GM19099 (cell line): ENCODE data around the gene CMC2.

Experiments
- POLR2A ChIP-seq: IDR thresholded peaks from 3 replicates; pipeline ENCODE4 v1.6.1; 2011; ENCODE audit warnings: low read depth; ENCODE audit not compliant: insufficient read length; ENCODE audit errors: extremely low read depth

CMC2 gene

GRCh38 chr16:80991792-80992430 is 14.8 kb downstream of the CMC2 start:
- TF ChIP-seq POLR2A, result no peak

DNA sequence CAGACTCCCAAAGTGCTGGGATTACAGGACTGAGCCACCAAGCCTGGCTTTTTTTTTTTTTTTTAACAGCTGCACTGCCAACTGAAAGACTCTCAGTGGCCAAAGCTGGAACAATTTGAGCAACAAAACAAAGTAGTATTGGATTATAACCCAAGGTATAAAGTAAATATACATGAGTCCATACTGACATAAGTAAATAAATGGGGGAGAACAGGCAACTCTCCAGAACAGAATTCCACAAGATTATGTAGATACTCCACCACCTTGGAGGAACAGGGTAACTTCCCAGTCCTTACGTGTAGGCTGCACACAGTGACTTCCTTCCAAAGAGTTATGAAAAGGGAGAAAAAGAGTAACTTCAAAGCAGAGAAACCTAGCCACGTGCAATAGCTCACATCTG is 15.7 kb downstream of the CMC2 start:
- no peak for TF ChIP-seq POLR2A

GRCh38 chr16:80990577-80990976 is 16.1 kb downstream of the CMC2 start:
- TF ChIP-seq POLR2A, result no peak

DNA sequence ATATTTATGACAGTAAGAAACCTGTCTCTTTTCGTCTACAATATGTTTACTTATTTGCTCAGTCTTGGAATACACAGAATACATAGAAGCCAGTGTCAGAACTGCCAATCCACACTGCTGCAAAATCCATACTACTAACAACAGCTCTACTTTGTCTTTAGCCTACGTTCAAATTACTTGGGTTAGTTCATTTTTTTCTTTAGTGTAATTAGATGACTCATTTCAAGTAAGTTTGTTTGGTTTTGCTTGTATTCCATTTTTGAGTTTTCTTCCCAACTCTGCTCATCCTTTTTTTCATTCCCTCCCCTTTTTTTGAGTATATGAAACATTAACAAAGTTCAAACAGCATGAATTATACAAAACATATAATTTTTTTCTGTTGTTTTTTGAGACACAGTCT is 16.9 kb downstream of the CMC2 start:
- TF ChIP-seq POLR2A, result no peak

GRCh38 chr16:80988756-80989155 is 17.9 kb downstream of the CMC2 start:
- no peak for TF ChIP-seq POLR2A

GRCh38 chr16:80986557-80986956 is 20.1 kb downstream of the CMC2 start:
- no peak for TF ChIP-seq POLR2A

DNA sequence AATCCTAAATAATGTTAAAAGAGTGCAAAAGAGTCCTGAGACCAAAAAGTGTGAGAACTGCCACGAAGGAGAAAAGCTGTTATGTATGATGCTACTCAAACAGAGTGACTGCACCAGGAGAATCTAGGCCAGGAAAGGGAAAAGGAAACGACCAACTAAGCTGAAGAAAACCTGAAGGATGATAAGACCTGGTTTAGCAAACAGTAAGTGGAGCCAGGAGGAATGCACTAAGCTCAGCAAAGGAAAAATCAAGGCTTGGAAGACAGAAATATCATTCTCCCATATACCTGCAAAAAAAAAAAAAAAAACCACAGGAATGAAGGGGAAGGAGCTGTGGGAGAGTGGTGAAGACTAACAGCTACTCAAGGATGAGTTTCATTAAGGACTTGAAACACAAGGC is 21.1 kb downstream of the CMC2 start:
- TF ChIP-seq POLR2A, result no peak

- no peak for TF ChIP-seq POLR2A
Observed at GRCh38 chr16:80984124-80984892, 22.4 kb downstream of the CMC2 start.

DNA sequence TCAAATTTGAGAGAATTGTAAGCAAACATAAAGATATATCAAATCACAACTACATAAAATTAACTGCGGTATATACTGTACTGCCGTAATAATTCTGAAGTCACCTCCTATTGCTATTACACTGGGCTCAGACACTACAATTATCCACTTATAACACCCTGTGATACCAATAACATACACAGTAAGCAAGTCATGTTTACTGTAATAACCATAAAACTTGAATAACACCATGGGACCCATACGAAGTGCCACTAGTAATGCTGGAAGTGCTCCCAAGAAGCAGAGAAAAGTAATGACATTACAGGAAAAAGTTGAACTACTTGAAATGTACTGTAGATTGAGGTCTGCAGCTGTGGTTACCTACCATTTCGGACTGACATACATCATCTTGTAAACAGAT is 24.0 kb downstream of the CMC2 start:
- TF ChIP-seq POLR2A, result no peak

GRCh38 chr16:80981103-80981502 is 25.6 kb downstream of the CMC2 start:
- no peak for TF ChIP-seq POLR2A

DNA sequence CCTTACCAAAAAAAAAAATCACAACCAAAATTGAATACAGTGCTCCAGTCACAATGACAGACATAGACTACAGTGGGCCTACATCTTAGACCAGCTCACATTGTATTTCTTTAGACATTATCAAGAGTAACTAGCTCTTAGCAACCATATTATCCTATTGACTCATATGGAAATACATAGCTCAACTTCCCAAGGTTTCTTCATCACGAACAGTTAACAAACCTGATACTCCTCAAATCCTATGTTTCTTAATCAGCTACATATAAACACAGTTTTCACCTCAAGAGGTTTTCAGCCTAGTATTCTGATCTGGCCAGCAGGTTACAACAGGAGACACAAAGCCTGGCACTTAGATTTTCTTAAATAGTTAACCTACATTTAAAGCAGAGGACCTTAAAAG is 29.7 kb downstream of the CMC2 start:
- no peak for TF ChIP-seq POLR2A

DNA sequence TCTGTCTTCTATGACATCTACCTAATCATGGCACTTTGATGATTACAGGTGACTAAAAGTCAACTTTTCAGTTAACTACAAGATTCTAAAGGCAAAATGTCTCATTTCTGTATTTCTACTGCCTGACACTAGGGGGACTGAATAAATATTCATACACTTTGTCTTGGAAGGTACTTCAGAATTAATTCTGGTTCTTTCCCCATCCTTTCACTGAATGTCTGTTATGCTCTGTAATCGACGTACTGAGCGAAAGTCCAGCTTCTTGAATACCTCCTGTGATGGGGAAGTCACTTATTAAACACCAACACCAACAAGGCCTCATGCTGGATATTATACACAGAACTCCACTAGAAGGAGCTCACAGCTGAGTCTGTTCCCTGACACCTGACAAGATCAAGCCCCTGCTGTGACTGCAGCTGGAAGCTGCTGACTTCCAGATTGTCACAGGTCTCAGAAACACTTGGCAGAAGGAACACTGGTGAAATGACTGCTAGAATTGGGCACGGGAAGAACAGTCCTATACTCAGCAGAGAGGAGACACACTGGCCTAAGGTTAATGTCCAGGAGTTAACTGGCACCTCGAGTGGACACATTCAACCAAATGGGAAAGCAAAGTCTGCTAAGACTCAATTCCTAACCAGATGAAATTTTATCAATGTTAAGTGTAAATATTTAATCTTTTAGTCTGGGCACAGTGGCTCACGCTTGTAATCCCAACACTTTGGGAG is 31.9 kb downstream of the CMC2 start:
- TF ChIP-seq POLR2A, result no peak

DNA sequence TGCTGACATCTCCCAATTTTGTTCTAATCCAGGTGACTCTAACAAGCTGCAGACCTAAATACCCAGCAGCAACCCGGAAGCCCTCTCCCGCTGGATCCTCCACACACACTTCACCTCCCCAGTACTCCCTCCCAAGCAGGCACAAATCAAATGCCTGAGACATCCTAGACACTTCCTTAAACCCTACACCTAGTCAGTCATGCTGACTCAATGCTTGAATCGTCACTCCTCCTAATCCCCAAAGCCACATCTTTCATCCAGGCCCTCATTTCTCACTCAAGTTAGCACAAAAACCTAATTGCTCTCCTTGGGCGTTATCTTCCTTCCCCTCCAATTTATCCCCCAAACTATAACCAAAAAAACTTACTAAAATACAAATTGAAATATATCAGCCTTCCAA is 32.7 kb downstream of the CMC2 start:
- TF ChIP-seq POLR2A, result no peak

DNA sequence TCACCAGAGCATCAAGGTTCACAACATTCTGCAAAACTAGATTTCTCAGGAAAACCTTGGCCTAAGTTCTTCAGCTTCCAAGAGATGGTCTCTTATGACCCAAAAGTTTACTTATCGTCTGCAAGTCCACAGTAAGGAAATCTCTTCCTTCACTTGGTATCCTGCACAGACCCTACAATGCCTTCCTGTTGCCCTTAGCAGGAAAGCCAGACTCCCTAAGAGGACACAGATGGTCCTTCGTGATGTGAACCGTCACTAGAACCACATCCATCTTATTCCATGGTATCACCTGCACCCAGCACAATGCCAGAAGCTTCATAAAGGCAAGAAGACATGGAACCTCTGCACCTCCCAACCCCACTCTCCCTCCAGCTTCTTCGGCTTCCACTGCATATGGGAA is 34.1 kb downstream of the CMC2 start:
- TF ChIP-seq POLR2A, result no peak

- TF ChIP-seq POLR2A, result no peak
Observed at GRCh38 chr16:80971819-80972218, 34.9 kb downstream of the CMC2 start.

DNA sequence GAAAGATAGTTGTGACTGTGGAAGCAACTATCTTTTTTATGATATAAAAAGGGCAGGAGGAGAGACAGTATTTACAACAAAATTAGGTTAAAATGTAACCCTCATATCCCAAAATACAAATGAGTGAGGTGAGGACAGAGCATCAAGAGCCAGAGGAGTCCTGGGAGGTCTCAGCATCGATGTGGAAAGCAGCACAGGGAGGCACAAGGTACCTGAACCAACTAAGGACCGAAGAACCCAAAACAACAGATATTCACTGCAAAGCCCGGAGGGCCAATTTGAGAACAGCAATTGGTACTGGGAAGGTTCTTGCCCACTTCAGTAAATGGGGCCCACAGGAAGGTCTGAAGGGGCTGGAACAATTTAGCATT is 37.6 kb downstream of the CMC2 start:
- no peak for TF ChIP-seq POLR2A

DNA sequence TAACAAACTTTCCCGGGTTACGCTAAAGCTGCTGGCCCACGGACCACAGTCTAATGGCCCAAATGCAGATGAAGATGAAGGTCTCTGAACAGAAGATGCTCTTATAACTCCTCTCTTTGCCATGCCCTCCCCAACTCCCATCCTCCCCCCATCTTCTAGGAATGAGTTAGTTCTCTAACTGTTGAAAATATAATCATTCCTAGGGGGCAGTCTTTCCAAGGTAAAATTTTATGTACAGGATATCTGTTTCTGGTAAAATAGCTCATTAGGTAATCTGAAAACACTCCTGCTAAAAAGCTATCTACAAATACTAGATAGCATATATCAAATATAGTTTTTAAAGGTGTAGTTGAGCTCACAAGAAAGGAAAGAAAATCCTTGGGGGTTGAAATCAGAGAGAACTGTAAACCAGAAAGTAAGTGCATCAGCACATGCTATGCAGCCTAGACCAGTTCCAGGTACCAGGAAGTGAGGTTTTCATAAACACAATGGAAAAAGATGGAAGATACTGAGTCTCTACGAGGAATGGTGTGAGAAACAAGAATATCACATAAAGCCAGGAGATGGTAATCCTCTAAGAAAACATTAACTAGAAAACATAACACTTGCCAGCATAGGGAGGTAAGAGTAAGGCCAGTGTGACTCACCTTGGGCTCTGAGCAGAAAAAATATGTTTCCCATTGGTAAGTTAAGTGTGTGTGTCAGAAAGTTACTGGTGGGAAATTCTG is 38.1 kb downstream of the CMC2 start:
- TF ChIP-seq POLR2A, result no peak
